Prostate gland (tissue), 2 donors: ENCODE results near the gene VPS41. TPM values are rescaled to one million over a fixed set of nuclear protein-coding genes. Genes with fewer than 3 reads are reported as not detected.

Source experiments
- DNase-seq: peaks from one replicate; pipeline ENCODE4 v3.0.0-alpha.2; 2019; ENCODE audit warnings: low spot score
- H3K27ac ChIP-seq, 2 donors: fragments of 200-600 bp; sonication (generic); 2 replicates each; pipeline ENCODE4 v1.5.1; 2017 to 2019
- H3K27me3 ChIP-seq: fragments of 200-600 bp; sonication (generic); replicated peaks from 2 replicates; pipeline ENCODE4 v1.5.1; 2019; ENCODE audit not compliant: insufficient read depth
- H3K36me3 ChIP-seq, 2 donors: fragments of 200-600 bp; sonication (generic); 1 replicate in 1 of 2; 2 replicates in 1 of 2; pipeline versions ENCODE4 v1.5.1 to v1.8.1; 2017 to 2019
- H3K4me1 ChIP-seq: fragments of 200-600 bp; sonication (generic); replicated peaks from 2 replicates; pipeline ENCODE4 v1.5.1; 2019
- H3K4me3 ChIP-seq, 2 donors: fragments of 200-600 bp; sonication (generic); 2 replicates each; pipeline ENCODE4 v1.5.1; 2017 to 2019
- H3K9me3 ChIP-seq: fragments of 200-600 bp; sonication (generic); 2 replicates; pipeline ENCODE4 v1.5.1; 2017
- CTCF ChIP-seq, 4 experiments: fragments of 200-600 bp in 2 of 4; fragments of 450-650 bp in 2 of 4; sonication (generic) in 2 of 4; IDR thresholded peaks; 1 replicate in 3 of 4; 2 replicates in 1 of 4; pipeline ENCODE4 v1.5.1; 2016 to 2019; ENCODE audit warnings: antibody characterized with exemption in 4 of 4, mild to moderate bottlenecking in 2 of 4, moderate library complexity in 2 of 4
- POLR2A ChIP-seq: fragments of 450-650 bp; IDR thresholded peaks from one replicate; pipeline ENCODE4 v1.6.1; 2016; ENCODE audit warnings: antibody characterized with exemption, mild to moderate bottlenecking
- POLR2AphosphoS5 ChIP-seq: sonication (generic); formaldehyde crosslinking; IDR thresholded peaks from one replicate; pipeline ENCODE4 v1.6.1; 2017; ENCODE audit warnings: antibody characterized with exemption
- WGBS: methylation state at CpG from one replicate; pipeline ENCODE4 v1.1.5; 2018; 5-methylcytosine and 5-hydroxymethylcytosine counted together
- intact Hi-C: fragments of 100-400 bp; cut with DNase I; formaldehyde crosslinking; loops from one replicate; pipeline ENCODE4 v1.14.2; 2022
- total RNA-seq, 2 donors: library from RNA; depleted of rRNA; stranded (reverse); fragments of >200 nt; gene quantifications; one replicate each; pipeline ENCODE4 v1.1.0, GENCODE V29; 2016

VPS41 gene
- total RNA-seq, 2 donors from 2014 or later, result 30.8 to 39.7 TPM

GRCh38 chr7:38838725-38839385, 70.1 kb downstream of the VPS41 start:
- H3K27ac ChIP-seq, result no peak overlapping the region
- H3K9me3 ChIP-seq, result no peaks in the 10 kb centered on the region
- no peaks in the 10 kb centered on the region for H3K27me3 ChIP-seq
- intact Hi-C loops, result no loop called here
- H3K4me1 ChIP-seq, result no peaks in the 10 kb centered on the region
- no peaks in the 10 kb centered on the region for H3K36me3 ChIP-seq
- WGBS, result 90% methylated on average over 6 of the region's 6 CpGs
- TF ChIP-seq POLR2AphosphoS5 (no peak), CTCF (IDR thresholded peaks at IDR 0.05) (no peak), POLR2A (no peak)
- DNase-seq, result no peak
- no peak overlapping the region for H3K4me3 ChIP-seq

- intact Hi-C loops, result no loop called here
- TF ChIP-seq CTCF (IDR thresholded peaks at IDR 0.05) (no peak), POLR2A (no peak), POLR2AphosphoS5 (no peak)
- no peaks in the 10 kb centered on the region for H3K27me3 ChIP-seq
- H3K27ac ChIP-seq, result no peak overlapping the region
- DNase-seq, result no peak
- H3K36me3 ChIP-seq, result no peaks in the 10 kb centered on the region
- no peaks in the 10 kb centered on the region for H3K4me1 ChIP-seq
- H3K9me3 ChIP-seq, result no peaks in the 10 kb centered on the region
- H3K4me3 ChIP-seq, result no peak overlapping the region
- 56% methylated on average over 3 of the region's 3 CpGs for WGBS
These were observed 74.6 kb downstream of the VPS41 start for GRCh38 chr7:38834357-38834756.

DNA sequence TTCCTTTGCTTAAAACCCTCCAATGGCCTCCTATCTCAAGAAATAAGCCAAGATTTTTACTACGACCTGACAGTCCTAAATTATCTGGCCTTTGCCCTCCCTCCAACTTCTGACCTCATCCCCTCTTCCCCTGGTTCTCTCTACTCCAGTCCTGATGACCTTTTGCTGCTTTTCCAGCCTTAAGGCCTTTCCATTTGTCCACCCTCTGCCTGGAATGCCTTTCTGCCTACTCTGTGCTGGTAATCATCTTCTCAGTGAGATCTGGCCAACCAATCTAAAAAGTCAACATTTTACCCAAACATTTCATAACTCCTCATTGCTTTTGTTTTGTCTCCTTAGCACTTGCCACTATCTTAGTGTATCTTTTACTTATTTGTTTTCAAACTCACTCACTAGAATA, 75.7 kb downstream of the VPS41 start:
- TF ChIP-seq CTCF (IDR thresholded peaks at IDR 0.05) (no peak), POLR2AphosphoS5 (no peak), POLR2A (no peak)
- Histone ChIP-seq H3K27me3 (no peaks in the 10 kb centered on the region), H3K4me3 (no peak overlapping the region), H3K27ac (no peak overlapping the region), H3K9me3 (no peaks in the 10 kb centered on the region), H3K36me3 (no peaks in the 10 kb centered on the region), H3K4me1 (no peaks in the 10 kb centered on the region)
- 81% methylated on average over 1 of the region's 1 CpG for WGBS
- intact Hi-C loops, result no loop called here
- DNase-seq, result no peak

GRCh38 chr7:38831259-38831996, 77.6 kb downstream of the VPS41 start:
- no peaks in the 10 kb centered on the region for H3K36me3 ChIP-seq
- H3K4me3 ChIP-seq, result no peak overlapping the region
- intact Hi-C loops, result no loop called here
- WGBS, result 74% methylated on average over 6 of the region's 6 CpGs
- H3K4me1 ChIP-seq, result no peaks in the 10 kb centered on the region
- H3K27ac ChIP-seq, result no peak overlapping the region
- TF ChIP-seq POLR2AphosphoS5, result no peak
- TF ChIP-seq POLR2A, result no peak
- TF ChIP-seq CTCF (IDR thresholded peaks at IDR 0.05), result no peak
- DNase-seq, result no peak
- no peaks in the 10 kb centered on the region for H3K9me3 ChIP-seq
- no peaks in the 10 kb centered on the region for H3K27me3 ChIP-seq

DNA sequence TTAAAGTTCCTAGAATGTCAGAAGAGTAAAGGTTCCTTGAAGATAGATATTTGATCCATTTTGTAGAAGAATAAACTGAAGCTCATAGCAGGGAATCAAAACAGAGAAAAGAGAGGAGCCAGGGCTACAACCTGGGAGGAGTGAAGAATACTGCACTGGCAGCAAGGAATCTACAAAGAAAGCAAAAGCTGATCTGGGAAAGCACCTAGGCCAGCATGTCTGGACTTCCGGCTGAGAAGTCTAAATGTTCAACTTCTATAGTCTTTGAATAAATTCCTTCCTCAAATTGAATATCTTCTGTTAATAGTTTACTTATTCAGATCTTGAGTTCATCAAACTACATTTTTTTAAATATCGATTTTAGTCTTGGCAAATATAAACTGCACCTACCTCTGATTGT, 78.2 kb downstream of the VPS41 start:
- no peak overlapping the region for H3K27ac ChIP-seq

More for the DNA sequence above, 78.2 kb downstream of the VPS41 start:
- 89% methylated on average over 2 of the region's 2 CpGs for WGBS
- DNase-seq, result no peak
- Histone ChIP-seq H3K9me3 (no peaks in the 10 kb centered on the region), H3K27me3 (no peaks in the 10 kb centered on the region), H3K4me1 (no peaks in the 10 kb centered on the region), H3K36me3 (no peaks in the 10 kb centered on the region), H3K4me3 (no peak overlapping the region)
- intact Hi-C loops, result no loop called here
- TF ChIP-seq CTCF (IDR thresholded peaks at IDR 0.05), result no peak
- no peak for TF ChIP-seq POLR2AphosphoS5
- no peak for TF ChIP-seq POLR2A
